Measurements from ENCODE around the gene FAM117A. TPM values are rescaled to one million over a fixed set of nuclear protein-coding genes. Genes with fewer than 3 reads are reported as not detected.
A peak's percentile ranks its signal among the peaks of the same experiment; 100 is the strongest.

FAM117A gene, protein sequence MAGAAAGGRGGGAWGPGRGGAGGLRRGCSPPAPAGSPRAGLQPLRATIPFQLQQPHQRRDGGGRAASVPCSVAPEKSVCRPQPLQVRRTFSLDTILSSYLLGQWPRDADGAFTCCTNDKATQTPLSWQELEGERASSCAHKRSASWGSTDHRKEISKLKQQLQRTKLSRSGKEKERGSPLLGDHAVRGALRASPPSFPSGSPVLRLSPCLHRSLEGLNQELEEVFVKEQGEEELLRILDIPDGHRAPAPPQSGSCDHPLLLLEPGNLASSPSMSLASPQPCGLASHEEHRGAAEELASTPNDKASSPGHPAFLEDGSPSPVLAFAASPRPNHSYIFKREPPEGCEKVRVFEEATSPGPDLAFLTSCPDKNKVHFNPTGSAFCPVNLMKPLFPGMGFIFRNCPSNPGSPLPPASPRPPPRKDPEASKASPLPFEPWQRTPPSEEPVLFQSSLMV
- 15.7 to 16.5 TPM (median 16.1 TPM) in 3 replicates for total RNA-seq

- Mint-ChIP-seq H3K27ac (peak within 1 kb of the TSS; percentile 92), H3K4me3 (peak within 1 kb of the TSS; percentile 93), H3K36me3 (no peaks in the 10 kb centered on the region)
Measured at GRCh38 chr17:49763735-49764558, at the start of gene FAM117A. Gene FAM117A, minus strand, starts transcription at chr17:49764131. Its CDS starts 44 bp downstream, at chr17:49764087.

GRCh38 chr17:49809056-49809455 is 45.1 kb upstream of the FAM117A start:
- H3K27me3 Mint-ChIP-seq (ENCODE audit: low read depth): no peaks in the 10 kb centered on the region
- no peaks in the 10 kb centered on the region for H3K4me1 Mint-ChIP-seq
- H3K36me3 Mint-ChIP-seq: peaks cover 32% of the 10 kb centered on the region
- no peak overlapping the region for H3K4me3 Mint-ChIP-seq
- TF ChIP-seq CTCF (IDR thresholded peaks at IDR 0.05; ENCODE audit: unreplicated experiment): no peak
- DNase-seq (ENCODE audit: low spot score in 2 of 2, unreplicated experiment in 2 of 2): no peak
- no peaks in the 10 kb centered on the region for H3K9me3 Mint-ChIP-seq
- no peak overlapping the region for H3K27ac Mint-ChIP-seq

More at GRCh38 chr17:49763735-49764558, at the start of gene FAM117A:
- DNase-seq (ENCODE audit: low spot score in 2 of 2, unreplicated experiment in 2 of 2): peak; percentile 94 to 95
- H3K9me3 Mint-ChIP-seq: no peaks in the 10 kb centered on the region
- H3K27me3 Mint-ChIP-seq (ENCODE audit: low read depth): peaks cover 22% of the 10 kb centered on the region
- peaks cover 27% of the 10 kb centered on the region for H3K4me1 Mint-ChIP-seq
- no peak for TF ChIP-seq CTCF (IDR thresholded peaks at IDR 0.05; ENCODE audit: unreplicated experiment)

- Mint-ChIP-seq H3K36me3 (peaks cover 31% of the 10 kb centered on the region), H3K9me3 (peaks cover 4% of the 10 kb centered on the region), H3K4me1 (no peaks in the 10 kb centered on the region), H3K27me3 (ENCODE audit: low read depth) (no peaks in the 10 kb centered on the region), H3K4me3 (no peak overlapping the region), H3K27ac (no peak overlapping the region)
- no peak for DNase-seq (ENCODE audit: low spot score in 2 of 2, unreplicated experiment in 2 of 2)
- no peak for TF ChIP-seq CTCF (IDR thresholded peaks at IDR 0.05; ENCODE audit: unreplicated experiment)
Measured at GRCh38 chr17:49798738-49799137, 34.8 kb upstream of the FAM117A start.

GRCh38 chr17:49798182-49798581 is 34.3 kb upstream of the FAM117A start:
- Mint-ChIP-seq H3K4me1 (no peaks in the 10 kb centered on the region), H3K27ac (no peak overlapping the region), H3K4me3 (no peak overlapping the region), H3K27me3 (ENCODE audit: low read depth) (no peaks in the 10 kb centered on the region), H3K9me3 (peaks cover 4% of the 10 kb centered on the region), H3K36me3 (peaks cover 32% of the 10 kb centered on the region)
- TF ChIP-seq CTCF (IDR thresholded peaks at IDR 0.05; ENCODE audit: unreplicated experiment): no peak
- DNase-seq (ENCODE audit: low spot score in 2 of 2, unreplicated experiment in 2 of 2): no peak

- no peak for TF ChIP-seq CTCF (IDR thresholded peaks at IDR 0.05; ENCODE audit: unreplicated experiment)
- Mint-ChIP-seq H3K4me3 (no peak overlapping the region), H3K27ac (no peak overlapping the region), H3K36me3 (peaks cover 30% of the 10 kb centered on the region), H3K9me3 (peaks cover 1% of the 10 kb centered on the region), H3K27me3 (ENCODE audit: low read depth) (no peaks in the 10 kb centered on the region), H3K4me1 (peaks cover 7% of the 10 kb centered on the region)
- DNase-seq (ENCODE audit: low spot score in 2 of 2, unreplicated experiment in 2 of 2): no peak
Measured at GRCh38 chr17:49795372-49795771, 31.4 kb upstream of the FAM117A start.

Measured in mesothelial cell of epicardium (in vitro differentiated cells).